HepG2 (cell line): ENCODE measurements around the gene LILRB3. TPM values are rescaled to one million over a fixed set of nuclear protein-coding genes. Genes with fewer than 3 reads are reported as not detected.

Source experiments
- ARID4A ChIP-seq: sonication (generic); formaldehyde crosslinking; IDR thresholded peaks from 2 replicates; pipeline ENCODE4 v1.5.0; 2020; ENCODE audit warnings: mild to moderate bottlenecking, missing genetic modification reagents, borderline replicate concordance
- ATF3 ChIP-seq: sonication (generic); formaldehyde crosslinking; IDR thresholded peaks from 2 replicates; pipeline ENCODE4 v1.4.0; 2020; ENCODE audit warnings: missing genetic modification reagents
- FOXP1 ChIP-seq, 2 experiments: fragments of 450-650 bp in 1 of 2; IDR thresholded peaks; 2 replicates each; pipeline ENCODE4 v1.6.1; 2017 to 2018; ENCODE audit warnings: antibody characterized with exemption in 1 of 2
- GMEB2 ChIP-seq: IDR thresholded peaks from 2 replicates; pipeline ENCODE4 v1.6.1; 2016; ENCODE audit warnings: missing biosample characterization, missing genetic modification reagents, low read depth
- MXD3 ChIP-seq: IDR thresholded peaks from 2 replicates; pipeline ENCODE4 v1.6.1; 2016; ENCODE audit warnings: mild to moderate bottlenecking, missing biosample characterization, missing genetic modification reagents
- MYPOP ChIP-seq: sonication (generic); formaldehyde crosslinking; IDR thresholded peaks from 2 replicates; pipeline ENCODE4 v1.8.1; 2023; ENCODE audit warnings: mild to moderate bottlenecking, moderate library complexity, missing genetic modification reagents
- NAIF1 ChIP-seq: sonication (generic); formaldehyde crosslinking; IDR thresholded peaks from 2 replicates; pipeline ENCODE4 v1.5.0; 2020; ENCODE audit warnings: mild to moderate bottlenecking, missing genetic modification reagents, borderline replicate concordance
- PHF20 ChIP-seq: sonication (generic); formaldehyde crosslinking; IDR thresholded peaks from 2 replicates; pipeline ENCODE4 v1.5.0; 2020; ENCODE audit warnings: mild to moderate bottlenecking, missing genetic modification reagents
- POLR2G ChIP-seq: fragments of 200-400 bp; formaldehyde crosslinking; IDR thresholded peaks from 2 replicates; pipeline ENCODE4 v1.6.1; 2018; ENCODE audit warnings: mild to moderate bottlenecking, low read depth, low read length, moderate library complexity
- SKIL ChIP-seq: sonication (generic); formaldehyde crosslinking; IDR thresholded peaks from 2 replicates; pipeline ENCODE4 v1.8.0; 2022; ENCODE audit warnings: missing genetic modification reagents, mild to moderate bottlenecking, moderate library complexity, borderline replicate concordance
- SP4 ChIP-seq: sonication (generic); formaldehyde crosslinking; IDR thresholded peaks from 2 replicates; pipeline ENCODE4 v1.8.1; 2023; ENCODE audit warnings: mild to moderate bottlenecking, missing genetic modification reagents
- XBP1 ChIP-seq: sonication (generic); formaldehyde crosslinking; IDR thresholded peaks from 2 replicates; pipeline ENCODE4 v1.5.0; 2020; ENCODE audit warnings: missing genetic modification reagents
- ZNF280B ChIP-seq: sonication (generic); formaldehyde crosslinking; IDR thresholded peaks from 2 replicates; pipeline ENCODE4 v1.5.0; 2020; ENCODE audit warnings: missing genetic modification reagents, mild to moderate bottlenecking, borderline replicate concordance
- ZNF317 ChIP-seq: sonication (generic); formaldehyde crosslinking; IDR thresholded peaks from 2 replicates; pipeline ENCODE4 v1.5.0; 2020; ENCODE audit warnings: mild to moderate bottlenecking, missing genetic modification reagents
- ZNF792 ChIP-seq: IDR thresholded peaks from 2 replicates; pipeline ENCODE4 v1.6.1; 2016
- ZNF816 ChIP-seq: sonication (generic); formaldehyde crosslinking; IDR thresholded peaks from 2 replicates; pipeline ENCODE4 v1.8.0; 2022; ENCODE audit warnings: missing genetic modification reagents, mild to moderate bottlenecking, borderline replicate concordance
- polyA plus RNA-seq, 8 experiments: library from polyadenylated mRNA; depleted of rRNA in 3 of 8; stranded (reverse) in 7 of 8; unstranded in 1 of 8; fragments of >200 nt; fragmentation: Illumina TruSeq in 4 of 8; extraction: Trizol in 4 of 8; gene quantifications; 2 replicates each; pipeline versions ENCODE4 v1.2.1 to v1.2.3, GENCODE V29; 2011 to 2016; ENCODE audit warnings: low read depth in 4 of 8, missing spikeins in 1 of 8, mixed read lengths in 1 of 8; ENCODE audit not compliant: insufficient read depth in 1 of 8
- total RNA-seq, 5 experiments: library from RNA; depleted of rRNA; stranded (reverse); fragments of >200 nt; fragmentation: Illumina TruSeq; extraction: Trizol; gene quantifications; 2 replicates each; pipeline ENCODE4 v1.2.3, GENCODE V29; 2016; ENCODE audit warnings: low read depth in 1 of 5

The LILRB3 gene
- total and polyA plus RNA-seq, 2 of the 13 experiments (the other 11 are each of a cell fraction or from before 2014, with no cell fraction given) = 0.22 TPM; not detected in 1

GRCh38 chr19:54189735-54190502 lies 32.9 kb downstream of the LILRB3 start (continued):
- TF ChIP-seq SKIL (no peak), MXD3 (peak; percentile 35; the same call in 1 of the 2 replicates), GMEB2 (no peak), FOXP1 (IDR thresholded peaks at IDR 0.05) (peak; percentile 86), FOXP1 (CRISPR knock-in tag; IDR thresholded peaks at IDR 0.05) (peak; percentile 64), NAIF1 (CRISPR knock-in tag) (peak; percentile 55; the same call in 1 of the 2 replicates), POLR2G (peak; percentile 75), ZNF280B (CRISPR knock-in tag) (0 out of 2 replicates have a peak, but pooled peaks have one; percentile 24), ATF3 (CRISPR knock-in tag) (0 out of 2 replicates have a peak, but pooled peaks have one; percentile 15), ZNF792 (0 out of 2 replicates have a peak, but pooled peaks have one; percentile 55), ZNF317 (0 out of 2 replicates have a peak, but pooled peaks have one; percentile 42), SP4 (CRISPR knock-in tag) (peak; percentile 89), MYPOP (CRISPR knock-in tag) (peak; percentile 70), ZNF816 (CRISPR knock-in tag) (0 out of 2 replicates have a peak, but pooled peaks have one; percentile 5), XBP1 (no peak), PHF20 (CRISPR knock-in tag) (0 out of 2 replicates have a peak, but pooled peaks have one; percentile 29), ARID4A (CRISPR knock-in tag) (no peak)
